GM13977 (cell line): ENCODE data around the gene PTAFR.

ENCODE experiments used
- DNase-seq: peaks from one replicate; pipeline ENCODE4 v3.0.0; 2012; ENCODE audit warnings: low spot score
- in situ Hi-C: fragments of 300-500 bp; cut with MboI; formaldehyde crosslinking; loops from one replicate; pipeline ENCODE4 v1.12.0; 2022; ENCODE audit warnings: low sequenced_read_pairs, low pct_unique_long_range_greater_than_20kb, mixed read lengths, inconsistent platforms; ENCODE audit not compliant: unreplicated experiment
- TF ChIP-seq, protein P1 (sequence below): IDR thresholded peaks from 2 replicates; pipeline ENCODE4 v1.5.1; 2012; ENCODE audit warnings: mild to moderate bottlenecking, control low read depth; ENCODE audit not compliant: insufficient read depth; ENCODE audit errors: extremely low read depth, missing control alignments

Gene PTAFR

DNA sequence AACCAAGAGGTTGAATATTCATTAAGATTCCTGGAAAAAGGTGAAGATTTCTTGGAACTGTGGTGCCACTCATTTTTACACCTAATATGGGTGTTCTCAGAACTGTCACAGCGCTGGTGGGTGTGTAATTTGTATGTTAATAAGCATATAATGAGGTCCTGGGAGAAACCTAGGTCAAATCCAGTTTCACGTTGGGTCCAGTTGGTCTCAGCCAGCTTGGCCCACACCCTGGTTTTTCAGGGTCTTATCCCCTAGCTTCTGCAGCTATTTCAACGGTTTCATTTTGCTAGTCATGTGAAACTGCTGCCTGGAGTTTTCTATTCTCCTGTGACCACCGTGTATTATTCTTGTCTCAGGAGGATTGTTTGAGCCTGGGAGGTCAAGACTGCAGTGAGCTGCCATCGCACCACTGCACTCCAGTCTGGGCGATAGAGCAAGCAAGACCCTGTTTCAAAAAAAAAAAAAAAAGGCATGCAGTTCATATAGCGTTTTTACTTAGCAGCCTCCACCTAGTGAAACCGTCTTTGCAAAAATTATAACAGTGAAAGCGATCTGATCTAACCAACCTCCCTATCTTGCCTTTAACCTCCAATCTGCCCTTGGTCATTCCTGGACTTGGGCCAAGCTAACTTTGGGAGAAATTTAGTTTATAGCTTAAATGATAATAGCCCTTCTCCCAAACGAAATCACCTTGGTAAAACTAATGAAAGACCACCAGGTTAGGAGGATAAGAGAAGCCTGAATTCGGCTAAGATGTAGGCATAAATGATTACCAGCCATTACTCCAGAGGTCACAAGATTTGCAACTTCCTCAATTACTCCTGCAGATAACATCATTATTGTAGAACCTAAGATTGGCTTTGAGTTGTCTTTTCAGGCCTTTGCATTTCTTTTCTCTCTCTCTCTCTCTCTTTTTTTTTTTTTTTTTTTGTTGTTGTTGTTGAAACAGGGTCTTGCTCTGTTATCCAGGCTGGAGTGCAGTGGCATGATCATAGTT is 44.0 kb downstream of the PTAFR start:
- in situ Hi-C loops = no loop called here
- no peak for DNase-seq
- TF ChIP-seq, protein P1, sequence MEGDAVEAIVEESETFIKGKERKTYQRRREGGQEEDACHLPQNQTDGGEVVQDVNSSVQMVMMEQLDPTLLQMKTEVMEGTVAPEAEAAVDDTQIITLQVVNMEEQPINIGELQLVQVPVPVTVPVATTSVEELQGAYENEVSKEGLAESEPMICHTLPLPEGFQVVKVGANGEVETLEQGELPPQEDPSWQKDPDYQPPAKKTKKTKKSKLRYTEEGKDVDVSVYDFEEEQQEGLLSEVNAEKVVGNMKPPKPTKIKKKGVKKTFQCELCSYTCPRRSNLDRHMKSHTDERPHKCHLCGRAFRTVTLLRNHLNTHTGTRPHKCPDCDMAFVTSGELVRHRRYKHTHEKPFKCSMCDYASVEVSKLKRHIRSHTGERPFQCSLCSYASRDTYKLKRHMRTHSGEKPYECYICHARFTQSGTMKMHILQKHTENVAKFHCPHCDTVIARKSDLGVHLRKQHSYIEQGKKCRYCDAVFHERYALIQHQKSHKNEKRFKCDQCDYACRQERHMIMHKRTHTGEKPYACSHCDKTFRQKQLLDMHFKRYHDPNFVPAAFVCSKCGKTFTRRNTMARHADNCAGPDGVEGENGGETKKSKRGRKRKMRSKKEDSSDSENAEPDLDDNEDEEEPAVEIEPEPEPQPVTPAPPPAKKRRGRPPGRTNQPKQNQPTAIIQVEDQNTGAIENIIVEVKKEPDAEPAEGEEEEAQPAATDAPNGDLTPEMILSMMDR = no peak

DNA sequence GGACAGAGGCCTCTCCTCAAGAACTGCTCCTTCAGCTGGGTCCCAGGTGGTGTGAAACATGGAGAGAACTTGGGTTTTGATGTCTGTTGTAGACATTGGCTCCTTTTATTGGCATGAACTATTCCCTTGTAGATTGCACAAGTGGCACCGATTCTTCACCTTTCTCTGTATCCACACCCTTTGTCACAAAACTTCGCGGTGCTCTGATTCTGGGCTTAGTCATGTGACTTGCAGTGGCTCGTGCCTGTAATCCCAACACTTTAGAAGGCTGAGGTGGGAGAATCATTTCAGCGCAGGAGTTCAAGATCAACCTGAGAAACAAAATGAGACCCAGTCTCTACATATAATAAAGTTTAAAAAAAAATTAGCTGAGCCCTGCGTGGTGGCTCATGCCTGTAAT is 45.6 kb downstream of the PTAFR start:
- TF ChIP-seq, protein P1 = no peak
- in situ Hi-C loops = no loop called here

GRCh38 chr1:28129150-28129549 is 47.3 kb downstream of the PTAFR start:
- in situ Hi-C loops = no loop called here
- no peak for DNase-seq

More for the DNA sequence above, 45.6 kb downstream of the PTAFR start:
- no peak for DNase-seq

GRCh38 chr1:28127617-28128257 is 48.8 kb downstream of the PTAFR start:
- in situ Hi-C loops = no loop called here
- DNase-seq = peak; percentile 44
- TF ChIP-seq, protein P1 = no peak

More at GRCh38 chr1:28129150-28129549, 47.3 kb downstream of the PTAFR start:
- TF ChIP-seq, protein P1 = no peak

- in situ Hi-C loops = no loop called here
- TF ChIP-seq, protein P1 = no peak
- DNase-seq = no peak
Measured at GRCh38 chr1:28126783-28127490, 49.6 kb downstream of the PTAFR start.

GRCh38 chr1:28126212-28126611 is 50.3 kb downstream of the PTAFR start:
- in situ Hi-C loops = no loop called here
- DNase-seq = no peak
- TF ChIP-seq, protein P1 = no peak
